Sigmoid colon (tissue), 7 donors: ENCODE measurements around the gene FBXO10. TPM values are rescaled to one million over a fixed set of nuclear protein-coding genes. Genes with fewer than 3 reads are reported as not detected.
"Not testable (repeated sequence)": the region's sequence is repeated elsewhere in the genome, so short reads cannot be mapped to it uniquely, and the experiment has no call there.

Source experiments
- DNase-seq: peaks from one replicate; pipeline ENCODE4 v3.0.0-alpha.2; 2019
- H3K27ac ChIP-seq, 4 donors: fragments of 200-600 bp; sonication (generic); one replicate each; pipeline ENCODE4 v1.5.1; 2016 to 2019; ENCODE audit warnings: mild to moderate bottlenecking in 1 of 4
- H3K27me3 ChIP-seq, 3 donors: fragments of 200-600 bp; sonication (generic); one replicate each; pipeline ENCODE4 v1.5.1; 2019; ENCODE audit warnings: mild to moderate bottlenecking in 1 of 3
- H3K36me3 ChIP-seq, 4 donors: fragments of 200-600 bp; sonication (generic); one replicate each; pipeline ENCODE4 v1.5.1; 2016 to 2019
- H3K4me1 ChIP-seq, 4 donors: fragments of 200-600 bp; sonication (generic); one replicate each; pipeline ENCODE4 v1.5.1; 2017 to 2019
- H3K4me3 ChIP-seq, 4 donors: fragments of 200-600 bp; sonication (generic); one replicate each; pipeline ENCODE4 v1.5.1; 2017 to 2019; ENCODE audit warnings: mild to moderate bottlenecking in 2 of 4, moderate library complexity in 1 of 4
- H3K9me3 ChIP-seq, 4 donors: fragments of 200-600 bp in 3 of 4; sonication (generic) in 3 of 4; one replicate each; pipeline versions ENCODE4 v1.5.1 to v1.6.1; 2013 to 2019
- CTCF ChIP-seq, 4 experiments: fragments of 450-650 bp in 3 of 4; fragments of 200-600 bp in 1 of 4; IDR thresholded peaks; one replicate each; pipeline ENCODE4 v1.5.1; 2016 to 2019; ENCODE audit warnings: antibody characterized with exemption in 4 of 4, mild to moderate bottlenecking in 3 of 4, moderate library complexity in 2 of 4
- EP300 ChIP-seq, 4 donors: sonication (generic); formaldehyde crosslinking; IDR thresholded peaks; one replicate each; pipeline ENCODE4 v1.6.1; 2017; ENCODE audit warnings: antibody characterized with exemption in 4 of 4
- POLR2A ChIP-seq, 2 donors: fragments of 450-650 bp; IDR thresholded peaks; one replicate each; pipeline ENCODE4 v1.6.1; 2016; ENCODE audit warnings: antibody characterized with exemption in 2 of 2, mild to moderate bottlenecking in 2 of 2, moderate library complexity in 2 of 2
- POLR2AphosphoS5 ChIP-seq, 4 donors: sonication (generic); formaldehyde crosslinking; IDR thresholded peaks; one replicate each; pipeline ENCODE4 v1.6.1; 2017; ENCODE audit warnings: antibody characterized with exemption in 4 of 4
- WGBS, 2 donors: extraction: QIAGEN DNeasy Blood & Tissue Kit; methylation state at CpG; one replicate each; pipeline ENCODE4 v1.1.7; 2013; 5-methylcytosine and 5-hydroxymethylcytosine counted together
- intact Hi-C: fragments of 100-400 bp; cut with DNase I; formaldehyde crosslinking; loops from one replicate; pipeline ENCODE4 v1.15.1; 2023
- polyA plus RNA-seq, 3 donors: library from polyadenylated mRNA; stranded (reverse); fragments of 200-250 nt; gene quantifications; one replicate each; pipeline ENCODE4 v1.2.3, GENCODE V29; 2013
- total RNA-seq, 4 donors: library from RNA; depleted of rRNA; stranded (reverse); fragments of >200 nt; gene quantifications; one replicate each; pipeline ENCODE4 v1.1.0, GENCODE V29; 2016
- donor health status: healthy with polysubstance abuse.
- donor health status: Bipolar disorder and iron deficiency.
- donor health status: healthy.

The FBXO10 gene
- total and polyA plus RNA-seq, 7 donors = 0.60 to 19.4 (median 14.8) TPM

- H3K4me3 ChIP-seq = no peak overlapping the region
- intact Hi-C loops = no loop called here
- no peaks in the 10 kb centered on the region for H3K27me3 ChIP-seq
- WGBS, 2 donors = 30 to 73% methylated on average over 7 of the region's 7 CpGs
- H3K4me1 ChIP-seq = no peaks in the 10 kb centered on the region
- no peak overlapping the region for H3K27ac ChIP-seq
- H3K36me3 ChIP-seq = peaks cover 4 to 76% (median 17%) of the 10 kb centered on the region in 4 donors
- no peaks in the 10 kb centered on the region for H3K9me3 ChIP-seq
- TF ChIP-seq POLR2AphosphoS5 (IDR thresholded peaks at IDR 0.05) (no peak), CTCF (IDR thresholded peaks at IDR 0.05) (no peak), POLR2A (IDR thresholded peaks at IDR 0.05) (no peak), EP300 (IDR thresholded peaks at IDR 0.05) (no peak)
- DNase-seq = no peak
These were observed 61.2 kb downstream of the FBXO10 start for GRCh38 chr9:37514999-37515398.

GRCh38 chr9:37514415-37514814 lies 61.8 kb downstream of the FBXO10 start:
- H3K9me3 ChIP-seq, H3K27me3 ChIP-seq, DNase-seq, intact Hi-C loops, H3K4me3 ChIP-seq, H3K4me1 ChIP-seq, H3K27ac ChIP-seq: not testable (repeated sequence)
- peaks cover 4 to 75% (median 17%) of the 10 kb centered on the region in 4 donors for H3K36me3 ChIP-seq
- WGBS, 2 donors = 96 to 97% methylated on average over 10 of the region's 10 CpGs

- Histone ChIP-seq H3K4me1 (no peaks in the 10 kb centered on the region), H3K27me3 (no peaks in the 10 kb centered on the region), H3K4me3 (no peak overlapping the region), H3K36me3 (peaks cover 0 to 77% (median 14%) of the 10 kb centered on the region in 4 donors), H3K9me3 (no peaks in the 10 kb centered on the region), H3K27ac (no peak overlapping the region)
- TF ChIP-seq POLR2A (IDR thresholded peaks at IDR 0.05) = no peak
- no peak for TF ChIP-seq CTCF (IDR thresholded peaks at IDR 0.05)
- TF ChIP-seq EP300 (IDR thresholded peaks at IDR 0.05) = no peak
- TF ChIP-seq POLR2AphosphoS5 (IDR thresholded peaks at IDR 0.05) = no peak
- 78 to 89% methylated on average over 12 of the region's 12 CpGs for WGBS, 2 donors
- intact Hi-C loops = no loop called here
- no peak for DNase-seq
These were observed 63.7 kb downstream of the FBXO10 start for GRCh38 chr9:37512437-37512836.

GRCh38 chr9:37511016-37512010 lies 64.9 kb downstream of the FBXO10 start:
- H3K9me3 ChIP-seq = no peaks in the 10 kb centered on the region
- 88 to 93% methylated on average over 15 of the region's 15 CpGs for WGBS, 2 donors
- no peaks in the 10 kb centered on the region for H3K27me3 ChIP-seq
- H3K27ac ChIP-seq = no peak overlapping the region
- H3K36me3 ChIP-seq = peaks cover 0 to 81% (median 13%) of the 10 kb centered on the region in 4 donors
- H3K4me1 ChIP-seq = no peaks in the 10 kb centered on the region
- no peak overlapping the region for H3K4me3 ChIP-seq
- intact Hi-C loops = no loop called here
- no peak for DNase-seq
- TF ChIP-seq POLR2A (IDR thresholded peaks at IDR 0.05) (no peak), CTCF (IDR thresholded peaks at IDR 0.05) (no peak), POLR2AphosphoS5 (IDR thresholded peaks at IDR 0.05) (no peak), EP300 (IDR thresholded peaks at IDR 0.05) (no peak)

- H3K27ac ChIP-seq, H3K4me3 ChIP-seq, H3K9me3 ChIP-seq, DNase-seq, H3K27me3 ChIP-seq, H3K4me1 ChIP-seq, intact Hi-C loops: not testable (repeated sequence)
- 92% methylated on average over 5 of the region's 5 CpGs for WGBS, 2 donors
- peaks cover 0 to 76% (median 13%) of the 10 kb centered on the region in 4 donors for H3K36me3 ChIP-seq
These were observed 66.1 kb downstream of the FBXO10 start for GRCh38 chr9:37510053-37510452.
